Measurements from ENCODE around the gene PLCL1. TPM values are rescaled to one million over a fixed set of nuclear protein-coding genes. Genes with fewer than 3 reads are reported as not detected.

The PLCL1 gene
- total RNA-seq, 4 donors from 2014 or later: 1.0 to 3.7 (median 2.6) TPM

DNA sequence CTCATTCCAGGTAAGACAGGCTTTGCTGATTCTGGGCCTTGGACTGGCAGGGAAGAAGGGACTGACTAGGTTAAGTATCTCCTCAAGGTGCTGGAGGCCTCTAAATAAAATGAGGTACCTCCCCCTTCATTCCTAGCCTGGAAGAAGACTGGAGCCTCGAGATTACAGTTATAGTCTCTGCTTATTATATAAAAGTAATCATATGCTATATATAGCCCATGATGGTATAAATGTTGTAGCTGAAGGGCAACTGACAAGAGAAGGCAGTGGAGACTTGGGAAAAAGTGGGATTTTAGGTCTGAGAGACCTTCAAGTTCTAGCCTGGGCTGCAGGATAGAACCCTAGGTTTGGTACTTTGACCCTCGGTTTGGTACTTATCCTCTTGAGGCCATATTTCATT lies 248.3 kb downstream of the PLCL1 start:
- WGBS, 2 donors: 64 to 87% methylated on average over 2 of the region's 2 CpGs

DNA sequence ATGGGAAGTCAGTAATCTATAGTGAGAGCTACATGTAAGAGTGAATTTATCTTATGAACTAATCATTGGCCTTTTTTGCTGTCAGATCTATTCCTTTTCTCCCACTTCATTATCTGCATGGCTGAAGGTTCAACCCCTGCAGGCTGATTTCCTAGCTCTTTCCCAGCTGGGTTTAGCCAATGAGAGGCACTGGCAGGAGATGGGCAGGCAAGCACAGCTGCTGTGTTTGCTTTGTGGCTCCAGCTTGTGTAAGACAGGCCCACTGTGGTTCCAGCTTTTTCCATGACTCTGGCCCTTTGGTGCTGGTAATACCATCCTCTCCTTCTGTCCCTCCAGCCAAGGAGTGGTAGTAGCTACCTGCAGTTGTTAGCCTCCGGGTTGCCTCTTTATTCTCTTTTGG lies 248.8 kb downstream of the PLCL1 start:
- WGBS, 2 donors: 94% methylated on average over 1 of the region's 1 CpG
- no peak for DNase-seq (ENCODE audit: low spot score in 2 of 2)
- no peak overlapping the region for H3K4me3 ChIP-seq (ENCODE audit: low read depth, poor library complexity, severe bottlenecking)
- intact Hi-C loops (cut with DNase I; ENCODE audit: low total_unique reads): no loop called here
- TF ChIP-seq POLR2A (IDR thresholded peaks at IDR 0.05): no peak
- TF ChIP-seq, protein P1, sequence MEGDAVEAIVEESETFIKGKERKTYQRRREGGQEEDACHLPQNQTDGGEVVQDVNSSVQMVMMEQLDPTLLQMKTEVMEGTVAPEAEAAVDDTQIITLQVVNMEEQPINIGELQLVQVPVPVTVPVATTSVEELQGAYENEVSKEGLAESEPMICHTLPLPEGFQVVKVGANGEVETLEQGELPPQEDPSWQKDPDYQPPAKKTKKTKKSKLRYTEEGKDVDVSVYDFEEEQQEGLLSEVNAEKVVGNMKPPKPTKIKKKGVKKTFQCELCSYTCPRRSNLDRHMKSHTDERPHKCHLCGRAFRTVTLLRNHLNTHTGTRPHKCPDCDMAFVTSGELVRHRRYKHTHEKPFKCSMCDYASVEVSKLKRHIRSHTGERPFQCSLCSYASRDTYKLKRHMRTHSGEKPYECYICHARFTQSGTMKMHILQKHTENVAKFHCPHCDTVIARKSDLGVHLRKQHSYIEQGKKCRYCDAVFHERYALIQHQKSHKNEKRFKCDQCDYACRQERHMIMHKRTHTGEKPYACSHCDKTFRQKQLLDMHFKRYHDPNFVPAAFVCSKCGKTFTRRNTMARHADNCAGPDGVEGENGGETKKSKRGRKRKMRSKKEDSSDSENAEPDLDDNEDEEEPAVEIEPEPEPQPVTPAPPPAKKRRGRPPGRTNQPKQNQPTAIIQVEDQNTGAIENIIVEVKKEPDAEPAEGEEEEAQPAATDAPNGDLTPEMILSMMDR (IDR thresholded peaks at IDR 0.05): no peak

More for the DNA sequence above, 248.3 kb downstream of the PLCL1 start:
- no peak for DNase-seq (ENCODE audit: low spot score in 2 of 2)
- intact Hi-C loops (cut with DNase I; ENCODE audit: low total_unique reads): no loop called here
- no peak for TF ChIP-seq POLR2A (IDR thresholded peaks at IDR 0.05)
- TF ChIP-seq, protein P1 (IDR thresholded peaks at IDR 0.05): no peak
- H3K4me3 ChIP-seq (ENCODE audit: low read depth, poor library complexity, severe bottlenecking): no peak overlapping the region

DNA sequence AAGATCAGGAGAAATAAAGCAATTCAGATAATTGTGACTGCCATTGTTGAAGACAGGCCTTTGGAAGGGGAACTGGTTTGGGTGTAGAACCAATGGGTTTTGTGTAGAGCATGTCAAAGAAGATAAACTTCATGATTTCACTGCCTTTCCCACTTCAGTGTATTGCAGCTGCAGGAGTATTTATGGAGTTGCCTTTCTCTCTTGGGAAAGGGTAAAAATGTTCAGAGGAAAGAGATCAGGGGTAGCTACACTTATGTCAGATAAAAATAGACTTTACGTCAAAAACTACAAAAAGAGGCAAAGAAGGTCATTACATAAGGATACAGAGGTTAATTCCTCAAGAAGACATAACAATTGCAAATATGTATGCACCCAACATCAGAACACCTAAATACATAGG lies 249.4 kb downstream of the PLCL1 start:
- TF ChIP-seq POLR2A (IDR thresholded peaks at IDR 0.05): no peak
- TF ChIP-seq, protein P1 (IDR thresholded peaks at IDR 0.05): no peak
- 95 to 97% methylated on average over 1 of the region's 1 CpG for WGBS, 2 donors

DNA sequence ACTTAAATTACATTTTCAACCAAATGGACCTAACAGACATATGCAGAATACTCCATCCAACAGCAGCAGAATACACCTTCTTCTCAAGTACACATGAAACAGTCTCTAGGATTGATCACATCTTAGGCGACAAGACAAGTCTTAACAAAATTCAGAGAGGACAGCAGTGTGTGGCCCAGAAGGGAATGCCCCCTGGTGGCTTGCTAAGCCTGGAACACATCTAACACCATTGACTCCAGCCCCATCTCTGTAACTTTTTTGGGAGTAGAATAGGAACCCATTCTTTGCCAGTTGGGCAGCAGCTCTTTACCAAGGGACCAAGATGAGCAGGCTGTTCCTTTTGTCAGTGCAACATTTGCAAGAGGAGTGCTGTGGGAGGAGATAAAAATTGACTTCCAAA lies 249.9 kb downstream of the PLCL1 start:
- WGBS, 2 donors: 62 to 78% methylated on average over 1 of the region's 1 CpG
- TF ChIP-seq, protein P1 (IDR thresholded peaks at IDR 0.05): no peak
- TF ChIP-seq POLR2A (IDR thresholded peaks at IDR 0.05): no peak
- H3K4me3 ChIP-seq (ENCODE audit: low read depth, poor library complexity, severe bottlenecking): no peak overlapping the region
- DNase-seq (ENCODE audit: low spot score in 2 of 2): no peak
- intact Hi-C loops (cut with DNase I; ENCODE audit: low total_unique reads): no loop called here

More for the DNA sequence above, 249.4 kb downstream of the PLCL1 start:
- no peak for DNase-seq (ENCODE audit: low spot score in 2 of 2)
- intact Hi-C loops (cut with DNase I; ENCODE audit: low total_unique reads): no loop called here
- H3K4me3 ChIP-seq (ENCODE audit: low read depth, poor library complexity, severe bottlenecking): no peak overlapping the region

DNA sequence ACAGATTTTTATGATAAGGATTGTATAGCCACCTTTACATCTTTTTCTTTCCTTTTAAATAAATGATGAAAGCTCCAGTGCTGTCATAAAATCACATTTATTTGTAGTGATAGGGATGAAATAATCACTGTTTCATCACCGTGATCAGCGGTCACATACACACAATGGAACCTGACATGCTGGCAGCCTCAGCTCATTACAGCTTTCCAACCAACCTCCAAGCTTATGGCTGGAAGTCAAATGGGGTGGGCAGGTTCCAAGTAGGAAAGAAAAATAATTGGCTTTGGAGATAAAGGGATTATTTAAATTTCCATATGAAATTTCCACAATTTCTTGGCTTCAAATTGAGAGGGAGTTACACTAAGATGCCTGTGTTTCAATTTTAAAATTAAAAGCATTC lies 251.3 kb downstream of the PLCL1 start:
- intact Hi-C loops (cut with DNase I; ENCODE audit: low total_unique reads): no loop called here
- H3K4me3 ChIP-seq (ENCODE audit: low read depth, poor library complexity, severe bottlenecking): no peak overlapping the region
- WGBS, 2 donors: 46 to 61% methylated on average over 2 of the region's 2 CpGs
- no peak for DNase-seq (ENCODE audit: low spot score in 2 of 2)
- TF ChIP-seq, protein P1 (IDR thresholded peaks at IDR 0.05): no peak
- TF ChIP-seq POLR2A (IDR thresholded peaks at IDR 0.05): no peak

DNA sequence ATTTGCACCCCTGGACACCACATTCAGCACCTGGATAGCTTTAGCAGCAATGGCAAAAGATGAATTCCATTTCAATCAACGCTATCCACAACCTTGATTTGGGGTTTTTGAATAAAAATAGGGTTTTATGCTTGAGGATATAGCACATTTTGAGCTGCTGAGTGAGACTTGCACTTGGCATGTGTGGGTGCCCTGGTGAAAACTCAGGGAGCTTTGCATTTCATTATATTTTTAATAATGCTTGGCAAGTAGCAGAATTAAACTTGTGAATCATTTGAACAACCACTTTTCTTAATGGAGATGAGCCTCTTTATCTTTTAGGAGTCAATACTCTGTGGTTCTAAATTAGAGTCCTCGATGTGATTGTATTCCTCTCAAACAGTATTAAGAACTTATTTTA lies 252.4 kb downstream of the PLCL1 start:
- no peak overlapping the region for H3K4me3 ChIP-seq (ENCODE audit: low read depth, poor library complexity, severe bottlenecking)
- intact Hi-C loops (cut with DNase I; ENCODE audit: low total_unique reads): no loop called here
- no peak for DNase-seq (ENCODE audit: low spot score in 2 of 2)
- TF ChIP-seq, protein P1 (IDR thresholded peaks at IDR 0.05): no peak
- no peak for TF ChIP-seq POLR2A (IDR thresholded peaks at IDR 0.05)
- WGBS, 2 donors: 94 to 95% methylated on average over 2 of the region's 2 CpGs

Data from lower leg skin (tissue), 4 donors.